PC-9 (cell line): ENCODE data around the gene RHOBTB1. TPM values are rescaled to one million over a fixed set of nuclear protein-coding genes. Genes with fewer than 3 reads are reported as not detected.

Source experiments
- BruUV-seq: library from RNA; stranded (reverse); fragments of 400-500 nt; replicated peaks from 2 replicates; lab custom pipeline; 2021; lab: Mats Ljungman, UMichigan
- CTCF ChIA-PET: fragments of 300-600 bp; sonication (Branson Sonifier 250); formaldehyde crosslinking; loops from one replicate; lab custom pipeline; 2022; ENCODE audit warnings: antibody characterized with exemption; lab: Charles Lee
- POLR2A ChIA-PET: fragments of 300-600 bp; sonication (Branson Sonifier 250); formaldehyde crosslinking; loops from one replicate; lab custom pipeline; 2022; ENCODE audit warnings: antibody characterized with exemption; ENCODE audit not compliant: unreplicated experiment; lab: Charles Lee
- DNase-seq, 2 experiments: peaks; one replicate each; pipeline versions ENCODE4 v3.0.0 to v3.0.0-alpha.2; 2015 to 2022; ENCODE audit warnings: mixed read lengths in 1 of 2
- H2AFZ ChIP-seq: fragments of 200-600 bp; sonication (generic); 2 replicates; pipeline ENCODE4 v1.8.1; 2017; ENCODE audit warnings: antibody characterized with exemption
- H3F3A ChIP-seq: fragments of 200-600 bp; sonication (generic); 2 replicates; pipeline ENCODE4 v1.8.1; 2017; ENCODE audit warnings: antibody characterized with exemption, mild to moderate bottlenecking, low read depth; ENCODE audit not compliant: insufficient read depth
- H3K27ac ChIP-seq: fragments of 200-600 bp; sonication (generic); 2 replicates; pipeline ENCODE4 v1.6.1; 2016; ENCODE audit warnings: mixed run types
- H3K27me3 ChIP-seq: fragments of 200-600 bp; sonication (generic); 2 replicates; pipeline ENCODE4 v1.6.1; 2016; ENCODE audit warnings: low read depth, mixed run types; ENCODE audit not compliant: insufficient read depth
- H3K36me3 ChIP-seq: fragments of 200-600 bp; sonication (generic); 2 replicates; pipeline ENCODE4 v1.6.1; 2016; ENCODE audit warnings: low read depth, mixed run types
- H3K4me1 ChIP-seq: fragments of 200-600 bp; sonication (generic); replicated peaks from 2 replicates; pipeline ENCODE4 v1.6.1; 2016; ENCODE audit warnings: mixed run types; ENCODE audit not compliant: insufficient read depth
- H3K4me2 ChIP-seq: fragments of 200-600 bp; sonication (generic); 2 replicates; pipeline ENCODE4 v1.6.1; 2017; ENCODE audit warnings: mixed run types
- H3K4me3 ChIP-seq: fragments of 200-600 bp; sonication (generic); 2 replicates; pipeline ENCODE4 v1.6.1; 2016; ENCODE audit warnings: mixed run types
- H3K79me2 ChIP-seq: fragments of 200-600 bp; sonication (generic); 2 replicates; pipeline ENCODE4 v1.6.1; 2017; ENCODE audit warnings: low read depth, mixed run types
- H3K9me2 ChIP-seq: fragments of 200-600 bp; sonication (generic); 2 replicates; pipeline ENCODE4 v1.8.1; 2017; ENCODE audit warnings: mild to moderate bottlenecking; ENCODE audit not compliant: insufficient read depth
- H3K9me3 ChIP-seq: fragments of 200-600 bp; sonication (generic); 2 replicates; pipeline ENCODE4 v1.8.1; 2016; ENCODE audit warnings: low read depth; ENCODE audit not compliant: insufficient read depth
- H4K20me1 ChIP-seq: fragments of 200-600 bp; sonication (generic); 2 replicates; pipeline ENCODE4 v1.8.1; 2017; ENCODE audit not compliant: insufficient read depth
- EZH2 ChIP-seq: fragments of 200-600 bp; sonication (generic); IDR thresholded peaks from 2 replicates; pipeline ENCODE4 v1.8.0; 2017; ENCODE audit warnings: antibody characterized with exemption, low read depth
- intact Hi-C: fragments of 100-400 bp; cut with micrococcal nuclease; formaldehyde crosslinking; loops from one replicate; pipeline ENCODE4 v1.10.0; 2022; ENCODE audit not compliant: unreplicated experiment
- total RNA-seq: library from RNA; stranded (reverse); gene quantifications from 2 replicates; pipeline ENCODE4 v1.2.3, GENCODE V29; 2021
- TF ChIP-seq, protein P1 (sequence below): fragments of 200-600 bp; sonication (generic); conservative IDR thresholded peaks from 2 replicates; pipeline ENCODE4 v1.6.1; 2017; ENCODE audit warnings: mixed run types, antibody characterized with exemption, mild to moderate bottlenecking, moderate library complexity

RHOBTB1 gene
- total RNA-seq, 1 experiment from 2014 or later, result 5.2 TPM

DNA sequence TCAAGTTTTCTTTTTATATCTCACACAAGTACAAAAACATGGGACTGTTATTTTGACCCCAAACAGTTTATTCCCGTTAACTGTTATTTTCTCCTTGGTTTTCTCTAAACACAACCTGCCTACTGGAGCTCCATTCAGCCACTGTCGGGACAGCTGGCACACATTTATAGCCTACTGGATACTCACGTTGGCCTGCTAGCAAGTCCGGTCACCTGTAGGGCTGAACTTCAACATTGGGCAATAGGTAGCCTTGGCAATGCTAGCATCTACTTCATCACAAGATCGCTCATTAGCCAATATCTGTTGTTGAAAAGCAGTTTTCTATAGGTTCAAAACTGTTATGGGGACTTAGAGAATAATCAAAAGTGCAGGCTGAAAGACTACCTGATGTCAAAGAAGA is 32.3 kb downstream of the RHOBTB1 start:
- no peaks in the 10 kb centered on the region for H4K20me1 ChIP-seq
- peak in 1 of 2 experiments; percentile 23 for DNase-seq
- H2AFZ ChIP-seq, result no peak overlapping the region
- no peak overlapping the region for H3K4me3 ChIP-seq
- H3K27ac ChIP-seq, result no peak overlapping the region
- H3K27me3 ChIP-seq, result no peaks in the 10 kb centered on the region
- no TSS peak for BruUV-seq
- H3K9me3 ChIP-seq, result no peaks in the 10 kb centered on the region
- ChIA-PET CTCF (no interaction called here), POLR2A (no interaction called here)
- intact Hi-C loops, result no loop called here
- H3F3A ChIP-seq, result no peaks in the 10 kb centered on the region
- H3K9me2 ChIP-seq, result no peaks in the 10 kb centered on the region
- TF ChIP-seq, protein P1, sequence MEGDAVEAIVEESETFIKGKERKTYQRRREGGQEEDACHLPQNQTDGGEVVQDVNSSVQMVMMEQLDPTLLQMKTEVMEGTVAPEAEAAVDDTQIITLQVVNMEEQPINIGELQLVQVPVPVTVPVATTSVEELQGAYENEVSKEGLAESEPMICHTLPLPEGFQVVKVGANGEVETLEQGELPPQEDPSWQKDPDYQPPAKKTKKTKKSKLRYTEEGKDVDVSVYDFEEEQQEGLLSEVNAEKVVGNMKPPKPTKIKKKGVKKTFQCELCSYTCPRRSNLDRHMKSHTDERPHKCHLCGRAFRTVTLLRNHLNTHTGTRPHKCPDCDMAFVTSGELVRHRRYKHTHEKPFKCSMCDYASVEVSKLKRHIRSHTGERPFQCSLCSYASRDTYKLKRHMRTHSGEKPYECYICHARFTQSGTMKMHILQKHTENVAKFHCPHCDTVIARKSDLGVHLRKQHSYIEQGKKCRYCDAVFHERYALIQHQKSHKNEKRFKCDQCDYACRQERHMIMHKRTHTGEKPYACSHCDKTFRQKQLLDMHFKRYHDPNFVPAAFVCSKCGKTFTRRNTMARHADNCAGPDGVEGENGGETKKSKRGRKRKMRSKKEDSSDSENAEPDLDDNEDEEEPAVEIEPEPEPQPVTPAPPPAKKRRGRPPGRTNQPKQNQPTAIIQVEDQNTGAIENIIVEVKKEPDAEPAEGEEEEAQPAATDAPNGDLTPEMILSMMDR, result no peak
- no peak for TF ChIP-seq EZH2
- no peaks in the 10 kb centered on the region; the same call in 1 of the 2 replicates for H3K4me1 ChIP-seq
- H3K4me2 ChIP-seq, result no peak overlapping the region
- no peaks in the 10 kb centered on the region for H3K79me2 ChIP-seq
- H3K36me3 ChIP-seq, result no peaks in the 10 kb centered on the region

DNA sequence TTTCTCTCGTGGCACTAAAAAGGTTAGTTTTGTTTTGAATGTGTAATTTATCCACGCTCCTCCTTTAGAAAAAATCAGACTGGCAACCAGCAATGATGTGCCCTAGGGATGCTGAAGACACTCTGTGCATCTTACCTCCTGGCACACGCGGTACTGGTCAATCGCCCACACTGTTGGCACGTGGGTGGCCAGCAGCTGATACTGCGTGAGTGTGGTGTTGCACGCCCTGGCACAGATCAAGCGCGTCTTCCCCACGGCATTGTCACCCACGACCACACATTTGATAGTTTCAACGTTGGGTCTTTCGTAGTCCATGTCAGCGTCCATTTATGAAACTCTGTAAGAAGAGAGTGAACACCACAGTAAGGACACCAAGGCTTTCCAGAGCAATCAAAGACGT is 32.8 kb downstream of the RHOBTB1 start:
- intact Hi-C loops, result no loop called here
- no peaks in the 10 kb centered on the region for H3K9me2 ChIP-seq
- TF ChIP-seq EZH2, result no peak
- TF ChIP-seq, protein P1, result no peak
- CTCF ChIA-PET, result no interaction called here
- H3K4me3 ChIP-seq, result no peak overlapping the region
- no peaks in the 10 kb centered on the region for H3K79me2 ChIP-seq
- no peaks in the 10 kb centered on the region for H3K36me3 ChIP-seq
- H4K20me1 ChIP-seq, result no peaks in the 10 kb centered on the region
- BruUV-seq, result no TSS peak
- H3F3A ChIP-seq, result no peaks in the 10 kb centered on the region
- no peaks in the 10 kb centered on the region; the same call in 1 of the 2 replicates for H3K4me1 ChIP-seq
- no peaks in the 10 kb centered on the region for H3K9me3 ChIP-seq
- H3K27me3 ChIP-seq, result no peaks in the 10 kb centered on the region
- no peak for DNase-seq
- no peak overlapping the region for H3K27ac ChIP-seq
- no peak overlapping the region for H2AFZ ChIP-seq
- POLR2A ChIA-PET, result no interaction called here
- H3K4me2 ChIP-seq, result no peak overlapping the region

DNA sequence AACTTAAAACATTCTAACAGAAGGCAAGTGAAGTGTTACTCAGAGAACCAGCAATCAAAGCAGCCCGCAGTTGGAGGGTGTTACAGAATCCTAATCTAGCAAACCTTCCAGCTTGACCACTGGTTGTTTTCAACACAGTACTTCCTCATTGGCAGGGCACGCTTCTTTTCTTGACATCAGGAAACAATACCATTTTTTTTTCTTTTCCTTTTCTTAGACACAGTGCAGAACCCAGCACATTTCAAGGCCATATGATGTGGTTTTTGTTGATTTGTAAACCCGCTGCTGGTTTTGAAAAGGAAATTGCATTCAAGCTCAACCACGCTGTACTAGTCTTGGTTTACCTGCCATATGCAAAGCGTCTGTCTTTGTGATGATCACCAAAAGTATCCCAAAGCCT is 33.4 kb downstream of the RHOBTB1 start:
- no peaks in the 10 kb centered on the region; the same call in 1 of the 2 replicates for H3K4me1 ChIP-seq
- no peaks in the 10 kb centered on the region for H4K20me1 ChIP-seq
- intact Hi-C loops, result no loop called here
- no peaks in the 10 kb centered on the region for H3K9me3 ChIP-seq
- H3K27me3 ChIP-seq, result no peaks in the 10 kb centered on the region
- H3K27ac ChIP-seq, result no peak overlapping the region
- no peak overlapping the region for H3K4me2 ChIP-seq
- H2AFZ ChIP-seq, result no peak overlapping the region
- BruUV-seq, result no TSS peak
- no peaks in the 10 kb centered on the region for H3F3A ChIP-seq
- TF ChIP-seq, protein P1, result no peak
- no peak for TF ChIP-seq EZH2
- H3K4me3 ChIP-seq, result no peak overlapping the region
- POLR2A ChIA-PET, result no interaction called here
- H3K36me3 ChIP-seq, result no peaks in the 10 kb centered on the region
- H3K9me2 ChIP-seq, result no peaks in the 10 kb centered on the region
- no peak for DNase-seq
- CTCF ChIA-PET, result no interaction called here
- no peaks in the 10 kb centered on the region for H3K79me2 ChIP-seq
